Lower leg skin (tissue), 4 donors: ENCODE measurements around the gene ARPC2. TPM values are rescaled to one million over a fixed set of nuclear protein-coding genes. Genes with fewer than 3 reads are reported as not detected.

Experiments
- DNase-seq, 2 donors: peaks; one replicate each; pipeline ENCODE4 v3.0.0-alpha.2; 2019; ENCODE audit warnings: low spot score in 2 of 2
- H3K4me3 ChIP-seq: fragments of 200-600 bp; sonication (generic); 2 replicates; pipeline ENCODE4 v1.5.1; 2017; ENCODE audit warnings: mild to moderate bottlenecking, low read depth; ENCODE audit not compliant: poor library complexity, severe bottlenecking
- POLR2A ChIP-seq, 2 donors: fragments of 450-650 bp; IDR thresholded peaks; one replicate each; pipeline ENCODE4 v1.6.1; 2016 to 2017; ENCODE audit warnings: antibody characterized with exemption in 2 of 2, mild to moderate bottlenecking in 1 of 2, moderate library complexity in 1 of 2
- WGBS, 2 donors: methylation state at CpG; one replicate each; pipeline ENCODE4 v1.1.5; 2018; 5-methylcytosine and 5-hydroxymethylcytosine counted together
- intact Hi-C: fragments of 100-400 bp; cut with DNase I; formaldehyde crosslinking; loops from one replicate; pipeline ENCODE4 v1.15.0; 2023; ENCODE audit warnings: low total_unique reads
- total RNA-seq, 4 donors: library from RNA; depleted of rRNA; stranded (reverse); fragments of >200 nt; gene quantifications; one replicate each; pipeline ENCODE4 v1.1.0, GENCODE V29; 2016
- TF ChIP-seq, protein P1 (sequence below), 3 donors: fragments of 450-650 bp; IDR thresholded peaks; one replicate each; pipeline ENCODE4 v1.5.1; 2016; ENCODE audit warnings: antibody characterized with exemption in 3 of 3, mild to moderate bottlenecking in 3 of 3, moderate library complexity in 2 of 3

The ARPC2 gene
- total RNA-seq, 4 donors from 2014 or later, result 233 to 344 (median 300) TPM

DNA sequence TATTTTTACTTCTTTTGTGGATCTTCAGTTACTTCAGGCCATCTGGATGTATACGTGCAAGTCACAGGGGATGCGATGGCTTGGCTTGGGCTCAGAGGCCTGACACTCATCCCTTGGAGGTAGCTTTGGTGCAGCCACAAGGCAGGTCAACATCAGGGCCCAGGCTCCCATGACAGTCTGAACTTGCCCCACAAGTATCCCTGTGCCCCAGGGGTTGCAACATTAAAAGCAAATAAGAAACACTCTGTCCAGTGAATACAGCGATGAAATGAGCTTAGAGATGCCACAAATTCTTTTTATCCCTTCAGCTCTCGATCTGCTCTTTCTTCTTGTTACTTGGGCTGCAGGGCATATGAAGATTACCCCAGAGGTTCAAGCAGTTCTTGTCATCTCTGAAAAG, 37.2 kb upstream of the ARPC2 start:
- TF ChIP-seq, protein P1, sequence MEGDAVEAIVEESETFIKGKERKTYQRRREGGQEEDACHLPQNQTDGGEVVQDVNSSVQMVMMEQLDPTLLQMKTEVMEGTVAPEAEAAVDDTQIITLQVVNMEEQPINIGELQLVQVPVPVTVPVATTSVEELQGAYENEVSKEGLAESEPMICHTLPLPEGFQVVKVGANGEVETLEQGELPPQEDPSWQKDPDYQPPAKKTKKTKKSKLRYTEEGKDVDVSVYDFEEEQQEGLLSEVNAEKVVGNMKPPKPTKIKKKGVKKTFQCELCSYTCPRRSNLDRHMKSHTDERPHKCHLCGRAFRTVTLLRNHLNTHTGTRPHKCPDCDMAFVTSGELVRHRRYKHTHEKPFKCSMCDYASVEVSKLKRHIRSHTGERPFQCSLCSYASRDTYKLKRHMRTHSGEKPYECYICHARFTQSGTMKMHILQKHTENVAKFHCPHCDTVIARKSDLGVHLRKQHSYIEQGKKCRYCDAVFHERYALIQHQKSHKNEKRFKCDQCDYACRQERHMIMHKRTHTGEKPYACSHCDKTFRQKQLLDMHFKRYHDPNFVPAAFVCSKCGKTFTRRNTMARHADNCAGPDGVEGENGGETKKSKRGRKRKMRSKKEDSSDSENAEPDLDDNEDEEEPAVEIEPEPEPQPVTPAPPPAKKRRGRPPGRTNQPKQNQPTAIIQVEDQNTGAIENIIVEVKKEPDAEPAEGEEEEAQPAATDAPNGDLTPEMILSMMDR (IDR thresholded peaks at IDR 0.05), result no peak
- no peak for TF ChIP-seq POLR2A (IDR thresholded peaks at IDR 0.05)
- WGBS, 2 donors, result 86 to 87% methylated on average over 4 of the region's 4 CpGs
- DNase-seq, result no peak
- H3K4me3 ChIP-seq, result no peak overlapping the region
- intact Hi-C loops, result loop anchor here (10.0 kb wide), 1 partner anchor 85 kb away; the partner anchor contains the start of gene GPBAR1

DNA sequence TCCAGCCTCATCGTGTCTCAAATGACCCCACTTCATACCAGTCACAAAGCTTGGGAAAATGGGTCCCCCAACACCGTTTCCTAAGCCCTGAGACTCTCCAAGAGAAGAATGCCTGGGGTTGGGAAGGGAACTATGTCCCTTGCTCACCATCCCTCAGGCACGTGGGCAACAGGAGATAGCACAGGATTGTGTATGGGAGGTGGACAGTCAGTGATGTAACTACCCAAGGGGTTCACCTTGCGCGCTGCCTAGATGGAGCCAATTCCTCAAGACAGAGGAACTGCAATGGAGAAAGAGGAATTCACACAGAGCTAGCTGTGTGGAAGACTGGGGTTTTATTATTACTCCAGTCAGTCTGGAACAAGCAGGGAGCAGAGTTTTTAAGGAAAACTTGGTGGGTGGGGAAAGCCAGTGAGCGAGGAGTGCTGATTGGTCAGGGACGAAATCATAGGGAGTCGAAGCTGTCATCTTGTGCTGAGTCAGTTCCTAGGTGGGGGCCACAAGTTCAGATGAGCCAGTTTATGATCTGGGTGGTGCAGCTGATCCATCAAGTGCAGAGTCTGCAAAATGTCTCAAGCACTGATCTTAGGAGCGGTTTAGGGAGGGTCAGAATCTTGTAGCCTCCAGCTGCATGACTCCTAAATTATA, 36.4 kb upstream of the ARPC2 start:
- 48 to 53% methylated on average over 9 of the region's 9 CpGs for WGBS, 2 donors
- no peak for DNase-seq
- no peak for TF ChIP-seq POLR2A (IDR thresholded peaks at IDR 0.05)
- TF ChIP-seq, protein P1 (IDR thresholded peaks at IDR 0.05), result no peak
- H3K4me3 ChIP-seq, result no peak overlapping the region
- intact Hi-C loops, result loop anchor here (10.0 kb wide), 1 partner anchor 84 kb away; the partner anchor contains the start of gene GPBAR1

DNA sequence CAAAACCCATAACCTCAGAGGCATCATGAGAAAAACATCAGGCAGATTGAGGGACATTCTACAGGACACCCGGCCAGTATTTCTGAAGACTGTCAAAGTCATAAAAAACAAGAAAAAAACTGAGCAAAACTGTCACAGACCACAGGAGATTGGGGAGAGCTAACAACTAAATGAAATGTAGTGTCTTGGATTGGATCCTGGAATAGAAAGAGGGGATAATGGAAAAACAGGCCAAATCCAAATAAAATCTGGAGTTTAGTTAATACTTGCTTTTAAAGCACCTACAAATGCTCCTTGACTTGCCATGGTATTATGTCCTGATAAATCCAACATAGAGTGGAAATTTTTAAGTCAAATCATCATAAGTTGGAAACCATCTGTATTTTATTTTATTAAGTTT, 32.7 kb upstream of the ARPC2 start:
- 78 to 93% methylated on average over 1 of the region's 1 CpG for WGBS, 2 donors
- no peak overlapping the region for H3K4me3 ChIP-seq
- intact Hi-C loops, result loop anchor here (10.0 kb wide), 1 partner anchor 80 kb away; the partner anchor contains the start of gene GPBAR1
- DNase-seq, result no peak
- TF ChIP-seq, protein P1 (IDR thresholded peaks at IDR 0.05), result no peak
- TF ChIP-seq POLR2A (IDR thresholded peaks at IDR 0.05), result no peak

DNA sequence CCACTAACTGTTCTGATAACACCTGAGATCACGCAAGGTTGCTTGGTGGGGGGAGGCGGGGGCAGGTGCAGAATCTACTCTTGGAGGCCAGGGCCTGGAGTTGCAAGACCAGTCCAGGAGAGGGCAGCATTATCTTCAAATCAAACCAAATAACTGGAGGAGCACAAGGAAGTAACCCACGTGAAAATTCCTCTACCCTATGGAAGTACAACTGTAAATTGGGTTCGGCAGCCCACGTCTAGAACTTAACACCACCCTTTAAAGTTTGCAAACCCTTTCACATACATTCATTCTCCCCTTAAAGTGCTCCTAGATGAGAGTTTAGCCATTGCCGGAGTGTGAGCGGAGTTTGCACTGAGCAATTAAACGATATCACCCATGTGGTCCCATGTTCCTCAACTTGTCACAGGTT, 30.6 kb upstream of the ARPC2 start:
- 34 to 35% methylated on average over 8 of the region's 8 CpGs for WGBS, 2 donors

DNA sequence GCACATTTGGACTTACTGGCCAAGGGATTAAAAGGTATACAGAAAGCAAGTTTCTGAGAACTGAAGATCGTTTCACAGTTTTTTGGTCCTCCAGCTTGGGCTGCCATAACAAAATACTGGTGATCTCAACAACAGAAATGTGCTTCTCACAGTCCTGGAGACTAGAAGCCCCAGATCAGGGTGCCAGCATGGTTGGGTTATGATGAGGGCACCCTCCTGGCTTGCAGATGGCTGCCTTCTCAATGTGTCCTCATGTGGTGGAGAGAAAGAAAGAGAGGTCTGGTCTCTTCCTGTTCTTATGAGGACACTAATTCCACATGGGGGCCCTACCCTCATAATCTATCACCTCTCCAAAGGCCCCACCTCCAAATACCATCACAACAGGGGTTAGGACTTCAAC, 30.1 kb upstream of the ARPC2 start:
- TF ChIP-seq, protein P1 (IDR thresholded peaks at IDR 0.05), result no peak
- no peak for TF ChIP-seq POLR2A (IDR thresholded peaks at IDR 0.05)

More for the DNA sequence above, 30.6 kb upstream of the ARPC2 start:
- intact Hi-C loops, result loop anchor here (10.0 kb wide), 1 partner anchor 78 kb away; the partner anchor contains the start of gene GPBAR1
- no peak overlapping the region for H3K4me3 ChIP-seq
- DNase-seq, result peak; percentile 70 to 84
- TF ChIP-seq POLR2A (IDR thresholded peaks at IDR 0.05), result no peak
- TF ChIP-seq, protein P1 (IDR thresholded peaks at IDR 0.05), result peak in 1 of 3 donors; percentile 84

More for the DNA sequence above, 30.1 kb upstream of the ARPC2 start:
- no peak overlapping the region for H3K4me3 ChIP-seq
- DNase-seq, result peak in 1 of 2 donors; percentile 31
- WGBS, 2 donors, result 50 to 62% methylated on average over 1 of the region's 1 CpG
- intact Hi-C loops, result loop anchor here (10.0 kb wide), 1 partner anchor 78 kb away; the partner anchor contains the start of gene GPBAR1
